Astrocyte of the spinal cord (primary cell): ENCODE data around the gene INTS13.
A peak's percentile ranks its signal among the peaks of the same experiment; 100 is the strongest.
"Not testable (repeated sequence)": the region's sequence is repeated elsewhere in the genome, so short reads cannot be mapped to it uniquely, and the experiment has no call there.

Source experiments
- DNase-seq: peaks from one replicate; pipeline ENCODE4 v3.0.0; 2011; ENCODE audit warnings: low read depth, low spot score
- H3K4me3 ChIP-seq: 2 replicates; pipeline ENCODE4 v1.5.1; 2011; ENCODE audit warnings: low read depth, mild to moderate bottlenecking, low read length, moderate library complexity
- in situ Hi-C: cut with HindIII; loops from 2 replicates; pipeline ENCODE4 v1.10.0; 2017; ENCODE audit warnings: low sequenced_read_pairs
- TF ChIP-seq, protein P1 (sequence below): IDR thresholded peaks from 2 replicates; pipeline ENCODE4 v1.5.1; 2012; ENCODE audit warnings: low read depth, mild to moderate bottlenecking, low read length, inconsistent platforms

INTS13 gene

GRCh38 chr12:26970136-26970535 is 32.4 kb upstream of the INTS13 start:
- H3K4me3 ChIP-seq = no peak overlapping the region
- in situ Hi-C loops = no loop called here
- TF ChIP-seq, protein P1, sequence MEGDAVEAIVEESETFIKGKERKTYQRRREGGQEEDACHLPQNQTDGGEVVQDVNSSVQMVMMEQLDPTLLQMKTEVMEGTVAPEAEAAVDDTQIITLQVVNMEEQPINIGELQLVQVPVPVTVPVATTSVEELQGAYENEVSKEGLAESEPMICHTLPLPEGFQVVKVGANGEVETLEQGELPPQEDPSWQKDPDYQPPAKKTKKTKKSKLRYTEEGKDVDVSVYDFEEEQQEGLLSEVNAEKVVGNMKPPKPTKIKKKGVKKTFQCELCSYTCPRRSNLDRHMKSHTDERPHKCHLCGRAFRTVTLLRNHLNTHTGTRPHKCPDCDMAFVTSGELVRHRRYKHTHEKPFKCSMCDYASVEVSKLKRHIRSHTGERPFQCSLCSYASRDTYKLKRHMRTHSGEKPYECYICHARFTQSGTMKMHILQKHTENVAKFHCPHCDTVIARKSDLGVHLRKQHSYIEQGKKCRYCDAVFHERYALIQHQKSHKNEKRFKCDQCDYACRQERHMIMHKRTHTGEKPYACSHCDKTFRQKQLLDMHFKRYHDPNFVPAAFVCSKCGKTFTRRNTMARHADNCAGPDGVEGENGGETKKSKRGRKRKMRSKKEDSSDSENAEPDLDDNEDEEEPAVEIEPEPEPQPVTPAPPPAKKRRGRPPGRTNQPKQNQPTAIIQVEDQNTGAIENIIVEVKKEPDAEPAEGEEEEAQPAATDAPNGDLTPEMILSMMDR = no peak
- no peak for DNase-seq

- in situ Hi-C loops = no loop called here
- DNase-seq = no peak
- TF ChIP-seq, protein P1 = no peak
- no peak overlapping the region for H3K4me3 ChIP-seq
Measured at GRCh38 chr12:26966842-26967241, 29.1 kb upstream of the INTS13 start.

GRCh38 chr12:26963413-26963812 is 25.6 kb upstream of the INTS13 start:
- H3K4me3 ChIP-seq = no peak overlapping the region
- TF ChIP-seq, protein P1 = no peak
- no peak for DNase-seq
- in situ Hi-C loops = no loop called here

GRCh38 chr12:26961803-26962202 is 24.0 kb upstream of the INTS13 start:
- in situ Hi-C loops = no loop called here
- TF ChIP-seq, protein P1 = no peak
- H3K4me3 ChIP-seq = no peak overlapping the region
- DNase-seq = no peak

DNA sequence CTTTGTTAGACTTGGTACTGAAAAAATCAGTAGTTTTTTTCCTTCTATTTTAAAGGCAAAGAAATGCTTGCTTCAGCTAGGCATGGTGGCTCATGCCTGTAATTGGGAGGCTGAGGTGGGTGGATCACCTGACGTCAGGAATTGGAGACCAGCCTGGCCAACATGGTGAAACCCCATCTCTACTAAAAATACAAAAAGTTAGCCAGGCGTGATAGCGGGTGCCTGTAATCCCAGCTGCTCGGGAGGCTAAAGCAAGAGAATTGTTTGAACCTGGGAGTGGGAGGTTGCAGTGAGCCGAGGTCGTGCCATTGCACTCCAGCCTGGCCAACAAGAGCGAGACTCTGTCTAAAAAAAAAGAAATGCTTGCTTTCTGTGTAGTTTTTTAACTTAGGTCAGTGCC is 23.6 kb upstream of the INTS13 start:
- H3K4me3 ChIP-seq, DNase-seq, in situ Hi-C loops: not testable (repeated sequence)

GRCh38 chr12:26954027-26954426 is 16.2 kb upstream of the INTS13 start:
- TF ChIP-seq, protein P1 = no peak
- DNase-seq = no peak
- in situ Hi-C loops = no loop called here
- H3K4me3 ChIP-seq = no peak overlapping the region

DNA sequence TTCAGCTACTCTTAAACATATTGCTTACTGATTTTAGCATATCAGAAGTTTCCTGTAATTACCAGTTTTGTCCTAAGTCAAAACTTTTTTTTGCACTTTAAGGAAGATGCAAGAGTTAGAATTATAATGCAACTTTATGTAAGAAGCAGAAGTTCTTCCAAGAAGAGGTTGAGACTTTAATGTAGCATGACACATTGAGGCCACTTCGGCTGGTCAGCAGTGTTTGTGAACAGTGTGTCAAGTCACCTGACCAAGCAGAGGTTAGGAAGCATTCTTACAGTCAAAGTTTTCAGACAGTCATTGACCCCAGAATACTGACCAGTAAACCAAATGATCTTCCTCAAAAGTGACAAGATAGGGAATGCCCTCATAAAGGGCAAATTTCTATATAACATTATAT is 15.7 kb upstream of the INTS13 start:
- DNase-seq = peak; percentile 24
- no peak overlapping the region for H3K4me3 ChIP-seq
- TF ChIP-seq, protein P1 = no peak
- in situ Hi-C loops = no loop called here
